Measurements from ENCODE around the gene MRPS6.
A peak's percentile ranks its signal among the peaks of the same experiment; 100 is the strongest.

MRPS6 gene

GRCh38 chr21:34073032-34073748 lies at the start of gene MRPS6, which contains the start of gene SLC5A3:
MRPS6 (plus strand) TSS chr21:34073578; CDS start chr21:34073701, 123 bp downstream.
SLC5A3 (plus strand) TSS chr21:34073578; CDS start chr21:34095199, 21,621 bp downstream.
- peak; percentile 58 to 64 for DNase-seq (ENCODE audit: extremely low read depth in 1 of 2, low read depth in 1 of 2)

- no peak for DNase-seq (ENCODE audit: extremely low read depth in 1 of 2, low read depth in 1 of 2)
Measured at GRCh38 chr21:34023691-34024373, 49.5 kb upstream of the MRPS6 start.

- DNase-seq (ENCODE audit: extremely low read depth in 1 of 2, low read depth in 1 of 2), result no peak
Measured at GRCh38 chr21:34024374-34024693, 49.0 kb upstream of the MRPS6 start.

- no peak for DNase-seq (ENCODE audit: extremely low read depth in 1 of 2, low read depth in 1 of 2)
Measured at GRCh38 chr21:34027721-34028461, 45.5 kb upstream of the MRPS6 start.

GRCh38 chr21:34029743-34030528 lies 43.4 kb upstream of the MRPS6 start:
- DNase-seq (ENCODE audit: extremely low read depth in 1 of 2, low read depth in 1 of 2), result peak; percentile 16 to 52

GRCh38 chr21:34031835-34032370 lies 41.5 kb upstream of the MRPS6 start:
- DNase-seq (ENCODE audit: extremely low read depth in 1 of 2, low read depth in 1 of 2), result no peak

GRCh38 chr21:34034369-34035014 lies 38.9 kb upstream of the MRPS6 start:
- no peak for DNase-seq (ENCODE audit: extremely low read depth in 1 of 2, low read depth in 1 of 2)

- no peak for DNase-seq (ENCODE audit: extremely low read depth in 1 of 2, low read depth in 1 of 2)
Measured at GRCh38 chr21:34035619-34036354, 37.6 kb upstream of the MRPS6 start.

GRCh38 chr21:34037009-34037795 lies 36.2 kb upstream of the MRPS6 start:
- DNase-seq (ENCODE audit: extremely low read depth in 1 of 2, low read depth in 1 of 2), result no peak

GRCh38 chr21:34039678-34040382 lies 33.5 kb upstream of the MRPS6 start:
- DNase-seq (ENCODE audit: extremely low read depth in 1 of 2, low read depth in 1 of 2), result no peak

GRCh38 chr21:34042735-34043134 lies 30.6 kb upstream of the MRPS6 start:
- DNase-seq (ENCODE audit: extremely low read depth in 1 of 2, low read depth in 1 of 2), result no peak

- DNase-seq (ENCODE audit: extremely low read depth in 1 of 2, low read depth in 1 of 2), result no peak
Measured at GRCh38 chr21:34043333-34043732, 30.0 kb upstream of the MRPS6 start.

- DNase-seq (ENCODE audit: extremely low read depth in 1 of 2, low read depth in 1 of 2), result no peak
Measured at GRCh38 chr21:34046917-34047316, 26.5 kb upstream of the MRPS6 start.

- no peak for DNase-seq (ENCODE audit: extremely low read depth in 1 of 2, low read depth in 1 of 2)
Measured at GRCh38 chr21:34047835-34048234, 25.5 kb upstream of the MRPS6 start.

GRCh38 chr21:34052171-34052570 lies 21.2 kb upstream of the MRPS6 start:
- no peak for DNase-seq (ENCODE audit: extremely low read depth in 1 of 2, low read depth in 1 of 2)

- no peak for DNase-seq (ENCODE audit: extremely low read depth in 1 of 2, low read depth in 1 of 2)
Measured at GRCh38 chr21:34054259-34054658, 19.1 kb upstream of the MRPS6 start.

- no peak for DNase-seq (ENCODE audit: extremely low read depth in 1 of 2, low read depth in 1 of 2)
Measured at GRCh38 chr21:34055615-34056014, 17.8 kb upstream of the MRPS6 start.

GRCh38 chr21:34061983-34062382 lies 11.4 kb upstream of the MRPS6 start:
- no peak for DNase-seq (ENCODE audit: extremely low read depth in 1 of 2, low read depth in 1 of 2)

Measured in stimulated activated CD8-positive, alpha-beta memory T cell treated with anti-CD3 and anti-CD28 coated beads, Interleukin-7, amount 100 ng/mL, for 48 hours (primary cell).